Fibroblast of peridontal ligament (primary cell): Measurements from ENCODE around the gene ZNF282.
A peak's percentile ranks its signal among the peaks of the same experiment; 100 is the strongest.

Experiments used
- DNase-seq: peaks from one replicate; pipeline ENCODE4 v3.0.0-alpha.2; 2010; ENCODE audit errors: extremely low read depth

ZNF282 gene

DNA sequence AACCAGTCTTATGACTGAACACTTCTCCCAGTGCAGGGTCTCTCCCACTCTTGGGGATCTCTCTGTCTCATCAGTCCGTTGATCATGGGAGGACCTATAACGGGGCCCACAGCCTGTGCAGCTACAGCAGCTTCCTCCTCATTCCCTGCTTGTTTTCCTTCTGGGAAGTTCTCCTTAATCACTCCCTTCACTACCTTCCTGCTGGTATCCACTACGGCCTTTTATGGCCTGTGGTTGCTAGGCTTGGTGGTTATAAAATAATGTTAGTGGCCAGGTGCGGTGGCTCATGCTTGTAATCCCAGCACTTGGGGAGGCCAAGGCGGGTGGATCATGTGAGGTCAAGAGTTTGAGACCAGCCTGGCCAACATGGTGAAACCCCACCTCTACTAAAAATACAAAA lies 3.5 kb upstream of the ZNF282 start:
- DNase-seq, result no peak

DNA sequence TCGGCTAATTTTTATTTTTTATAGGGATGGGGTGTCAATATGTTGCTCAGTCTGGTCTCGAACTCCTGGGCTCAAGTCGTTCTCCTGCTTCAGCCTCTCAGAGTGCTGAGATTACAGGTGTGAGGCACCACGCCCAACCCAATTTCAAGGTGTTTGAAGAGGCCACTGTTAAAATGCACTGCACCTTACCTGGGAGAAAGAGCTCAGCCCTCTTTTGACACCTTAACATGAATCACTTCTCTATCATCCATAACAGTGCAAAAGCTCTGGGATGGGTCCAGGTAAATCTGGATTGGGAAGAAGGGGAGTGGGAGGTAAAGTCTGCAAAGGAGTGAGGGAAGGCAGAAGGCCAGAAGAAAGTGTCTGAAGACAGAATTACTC lies 557 bp upstream of the ZNF282 start:
- no peak for DNase-seq

DNA sequence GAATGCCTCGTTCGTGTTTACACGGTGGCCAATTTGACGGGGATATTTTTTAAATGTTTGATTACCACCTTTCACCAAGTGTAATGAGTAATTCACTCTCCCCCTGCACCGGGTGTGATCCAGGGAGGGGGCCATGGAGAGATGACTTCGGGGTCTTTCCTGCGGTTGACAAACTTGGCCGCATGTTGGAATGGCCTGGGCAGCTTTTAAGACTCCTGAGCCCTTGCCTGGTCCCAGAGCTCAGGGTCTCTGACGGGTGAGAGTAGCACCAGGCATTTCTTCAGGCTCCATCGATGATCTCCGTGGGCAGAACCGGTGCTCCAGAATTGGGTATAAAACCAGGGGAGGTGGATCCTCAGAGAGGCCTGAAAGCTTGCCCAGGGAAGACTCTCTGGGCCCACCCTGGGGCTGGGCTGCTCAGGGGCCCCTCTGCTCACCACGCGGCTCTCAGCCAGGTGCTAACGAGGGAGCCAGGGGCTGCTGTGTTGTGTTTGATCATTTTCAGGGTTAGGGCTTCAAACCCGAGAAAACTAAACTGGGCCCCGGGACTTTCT lies 882 bp downstream of the ZNF282 start:
- DNase-seq, result no peak

DNA sequence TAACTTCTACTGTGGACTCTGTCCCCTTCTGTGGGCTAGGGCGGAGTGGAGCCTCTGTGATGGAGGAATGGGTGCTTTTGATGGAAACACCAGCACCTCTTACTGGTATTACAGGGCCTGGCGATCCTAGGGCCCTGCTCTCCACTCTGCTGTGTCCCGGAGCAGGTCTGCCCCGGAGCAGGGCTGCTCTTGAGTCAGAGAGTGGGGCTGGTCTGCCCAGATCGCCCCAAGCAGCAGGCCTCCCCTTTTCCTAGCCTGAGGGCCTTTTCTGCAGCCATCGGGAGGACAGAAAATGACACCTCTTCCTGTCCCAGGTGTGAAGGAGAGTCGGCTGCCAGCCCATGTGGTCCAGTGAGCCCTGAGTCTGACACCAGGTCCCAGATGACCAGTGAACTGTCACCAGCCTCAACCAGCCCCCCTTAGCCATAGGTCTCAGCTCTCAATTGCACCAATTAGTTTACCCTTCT lies 1.4 kb downstream of the ZNF282 start:
- no peak for DNase-seq

DNA sequence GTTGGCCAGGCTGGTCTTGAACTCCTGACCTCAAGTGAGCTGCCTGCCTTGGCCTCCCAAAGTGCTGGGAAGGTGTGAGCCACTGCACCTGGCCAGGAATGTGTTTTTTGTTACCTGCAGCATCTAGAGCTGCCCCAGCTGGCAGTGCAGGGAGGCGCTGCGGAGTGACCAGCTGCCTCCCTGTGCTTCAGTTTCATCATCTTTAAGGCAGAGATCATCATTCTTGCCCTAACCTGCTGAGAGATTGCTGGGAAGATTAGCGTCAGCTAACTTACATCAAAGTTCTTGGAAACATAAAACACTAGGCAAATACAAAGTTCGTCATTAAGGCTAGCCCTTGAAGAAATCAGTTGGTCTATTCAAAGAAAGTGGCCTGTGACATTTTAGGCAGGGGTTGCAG lies 2.3 kb downstream of the ZNF282 start:
- no peak for DNase-seq

DNA sequence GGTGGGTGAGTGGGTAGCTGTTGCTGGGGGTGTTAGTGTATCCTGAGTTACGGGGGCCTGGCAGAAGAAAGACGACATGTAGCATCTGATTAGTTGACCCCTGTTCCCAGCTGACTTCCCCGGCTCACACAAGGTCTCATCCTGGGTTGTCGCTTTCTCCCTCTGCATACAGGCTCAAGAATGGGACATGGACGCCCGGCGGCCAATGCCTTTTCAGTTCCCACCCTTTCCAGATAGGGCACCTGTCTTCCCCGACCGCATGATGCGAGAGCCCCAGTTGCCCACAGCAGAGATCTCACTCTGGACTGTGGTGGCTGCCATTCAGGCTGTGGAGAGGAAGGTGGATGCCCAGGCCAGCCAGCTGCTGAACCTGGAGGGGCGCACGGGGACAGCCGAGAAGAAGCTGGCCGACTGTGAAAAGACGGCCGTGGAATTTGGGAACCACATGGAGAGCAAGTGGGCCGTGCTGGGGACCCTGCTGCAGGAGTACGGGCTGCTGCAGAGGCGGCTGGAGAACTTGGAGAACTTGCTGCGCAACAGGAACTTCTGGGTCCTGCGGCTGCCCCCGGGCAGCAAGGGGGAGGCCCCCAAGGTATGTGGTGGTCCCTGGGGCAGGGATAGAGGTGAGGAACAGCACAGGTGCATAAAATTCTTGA lies 2.9 kb downstream of the ZNF282 start:
- no peak for DNase-seq

DNA sequence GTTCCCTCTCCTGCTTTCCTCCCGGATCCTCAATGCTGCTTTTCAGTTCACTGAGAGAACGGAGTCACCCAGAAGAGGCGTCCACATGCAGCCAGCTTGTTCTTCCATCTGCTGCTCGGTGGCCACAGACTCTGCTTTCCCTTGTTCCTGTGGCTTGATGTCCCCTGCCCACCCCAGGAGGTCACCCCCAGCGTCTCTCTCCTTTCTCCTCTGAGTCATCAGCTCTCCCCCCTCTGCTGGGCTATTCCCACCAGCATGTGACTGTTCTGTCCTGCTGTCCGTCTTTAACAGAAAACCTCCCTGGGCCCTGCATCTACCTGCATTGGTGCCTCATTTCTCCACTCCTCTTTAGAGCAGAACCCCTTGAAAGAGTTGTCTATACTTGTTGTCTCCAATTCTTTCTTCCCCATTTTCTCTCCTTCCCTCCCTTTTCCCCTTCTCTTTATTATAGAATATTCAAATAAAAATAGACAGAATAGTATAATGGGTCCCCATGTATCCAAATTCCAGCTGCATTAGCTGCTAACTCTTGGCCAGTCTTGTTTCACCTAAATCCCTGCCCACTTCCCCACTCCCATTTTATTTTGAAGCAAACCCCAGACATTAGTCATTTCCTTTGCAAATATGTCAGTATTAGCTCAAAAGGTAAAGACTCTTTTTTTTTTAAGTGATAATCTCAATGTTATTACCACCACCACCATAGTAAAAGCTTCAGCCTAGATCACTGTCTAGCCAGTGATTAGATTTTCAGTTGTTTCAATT lies 4.1 kb downstream of the ZNF282 start:
- DNase-seq, result no peak

DNA sequence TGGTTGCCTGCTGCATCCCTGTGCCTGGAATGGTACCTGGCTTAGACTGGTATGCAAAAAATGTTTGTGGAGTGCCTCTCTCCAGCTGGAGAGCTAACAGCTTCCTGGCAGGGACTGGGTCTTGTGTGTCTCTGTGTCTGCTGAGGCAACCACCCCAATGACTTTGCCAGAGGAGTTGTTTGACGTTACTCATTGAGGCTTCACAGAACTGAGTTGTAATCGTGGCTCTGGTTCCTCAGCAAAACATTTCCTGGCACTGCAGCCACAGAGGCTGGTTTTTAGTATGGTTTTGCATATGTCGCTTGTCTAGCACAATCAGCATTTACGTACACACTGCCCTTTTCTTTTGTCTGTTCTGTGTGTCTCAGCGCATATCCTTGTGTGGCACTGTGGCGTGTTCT lies 7.5 kb downstream of the ZNF282 start:
- no peak for DNase-seq

DNA sequence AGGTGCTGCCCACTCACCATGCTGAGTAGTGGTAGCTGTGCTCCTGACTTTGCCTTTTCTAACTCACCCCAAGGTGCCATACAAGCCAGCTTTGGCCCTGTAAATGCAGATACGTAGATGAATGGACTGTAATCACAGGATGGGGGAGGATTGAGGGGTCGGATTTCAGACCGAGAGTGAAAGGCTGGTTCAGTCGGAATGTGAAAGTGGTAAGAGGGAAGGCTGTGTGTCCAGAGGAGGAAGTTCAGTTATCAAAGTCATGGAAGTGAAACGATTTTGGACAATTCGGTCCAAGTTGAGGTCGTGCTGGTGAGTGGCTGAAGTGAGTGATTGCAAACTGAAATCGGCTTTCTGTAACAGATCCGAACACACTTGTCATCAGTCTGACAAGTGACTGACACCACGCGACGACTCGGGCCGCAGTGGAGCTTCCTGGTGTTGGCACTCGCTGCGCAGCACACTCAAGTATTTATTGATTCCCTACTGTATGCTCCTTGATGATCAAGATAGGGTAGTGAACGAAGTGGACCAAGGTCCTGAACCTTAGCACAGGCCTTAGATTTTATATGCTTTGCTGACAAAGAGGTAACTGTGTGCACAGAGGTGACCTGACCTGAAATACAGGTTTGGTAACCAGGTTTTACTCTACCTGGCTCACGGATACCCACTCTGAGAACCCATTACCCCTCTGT lies 10.5 kb downstream of the ZNF282 start:
- DNase-seq, result no peak

DNA sequence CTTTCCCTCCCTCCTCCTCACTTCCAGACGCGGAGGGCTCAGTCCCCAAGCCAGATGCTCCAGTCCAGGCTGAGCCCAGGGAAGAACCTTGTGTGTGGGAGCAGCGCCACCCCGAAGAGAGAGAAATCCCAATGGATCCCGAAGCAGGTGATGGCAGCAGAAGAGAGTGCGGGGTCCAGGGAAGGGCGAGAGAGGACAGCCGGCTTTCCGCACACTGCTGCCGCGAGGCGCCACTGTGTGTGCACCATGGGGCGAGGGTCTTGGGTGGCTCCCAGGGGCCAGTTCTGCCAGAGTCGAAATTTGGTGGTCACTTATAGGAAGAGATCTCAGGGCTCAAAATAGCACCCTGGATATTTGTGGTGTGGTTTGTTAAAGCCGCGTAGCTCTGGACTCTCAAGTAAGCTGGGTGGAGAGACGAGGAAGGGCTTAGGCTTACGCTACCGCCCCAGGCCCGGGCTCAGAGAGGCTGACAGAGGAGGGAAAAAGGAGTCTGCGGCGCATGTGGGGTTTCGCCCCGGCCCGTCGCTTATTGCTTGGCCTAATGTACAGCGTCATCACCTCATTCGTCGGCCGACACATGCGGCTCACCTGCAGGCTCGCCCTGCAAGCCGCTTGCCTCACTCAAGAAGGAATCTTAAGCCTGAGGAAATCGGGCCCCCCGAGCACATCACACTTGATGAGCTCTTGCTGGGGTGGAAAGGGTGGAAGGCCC lies 12.1 kb downstream of the ZNF282 start:
- no peak for DNase-seq

DNA sequence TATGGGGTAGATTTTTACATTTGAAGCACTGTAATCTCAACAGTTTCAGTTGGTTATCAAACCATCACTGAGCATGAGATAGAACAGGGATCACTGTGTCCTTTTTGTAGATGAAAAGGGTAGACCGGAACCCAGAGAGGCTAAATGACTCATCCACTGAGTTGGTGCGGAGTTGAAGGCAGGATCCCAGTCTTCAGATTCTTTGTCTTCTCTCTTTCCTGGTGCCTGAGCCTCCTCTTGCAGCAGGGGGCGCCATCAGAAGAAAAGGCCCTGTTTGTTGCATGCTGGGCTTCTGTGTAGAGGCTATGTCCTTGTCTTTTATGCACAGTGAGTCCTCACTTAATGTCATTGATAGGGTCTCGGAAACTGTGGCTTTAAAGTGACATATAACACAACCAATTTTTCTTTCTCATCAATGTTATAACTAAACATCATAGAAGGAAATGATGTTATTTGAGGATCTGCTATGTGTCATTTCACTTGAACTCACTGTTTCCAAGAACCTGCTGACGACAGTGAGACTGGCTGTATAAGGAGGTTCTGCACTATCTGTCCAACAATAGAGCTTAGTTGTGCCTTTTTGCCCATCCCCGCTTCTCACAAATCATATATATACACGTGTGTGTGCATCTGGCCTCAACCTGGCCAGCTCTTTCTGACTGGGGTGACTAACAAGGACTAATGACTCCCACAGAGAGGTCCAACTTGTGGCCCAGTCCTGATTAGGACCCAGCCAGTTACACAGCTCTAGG lies 14.3 kb downstream of the ZNF282 start:
- no peak for DNase-seq

DNA sequence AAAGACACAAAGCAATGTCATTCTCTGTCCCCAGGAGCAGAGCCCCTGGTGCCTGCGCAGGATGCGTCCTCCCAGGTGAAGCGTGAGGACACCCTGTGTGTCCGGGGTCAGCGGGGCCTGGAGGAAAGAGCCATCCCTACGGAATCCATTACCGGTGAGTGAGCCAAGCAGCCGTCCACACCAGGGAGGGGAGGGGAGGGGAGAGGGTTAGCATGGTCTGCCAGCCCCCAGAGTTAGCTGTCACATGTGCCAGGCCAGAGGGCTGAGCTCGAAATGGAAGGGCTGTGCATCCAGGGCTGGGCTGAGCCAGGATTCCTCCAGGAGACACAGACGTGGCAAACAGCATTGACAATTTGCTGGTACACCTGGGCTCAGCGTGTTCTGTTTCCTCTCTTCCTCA lies 15.2 kb downstream of the ZNF282 start:
- no peak for DNase-seq

DNA sequence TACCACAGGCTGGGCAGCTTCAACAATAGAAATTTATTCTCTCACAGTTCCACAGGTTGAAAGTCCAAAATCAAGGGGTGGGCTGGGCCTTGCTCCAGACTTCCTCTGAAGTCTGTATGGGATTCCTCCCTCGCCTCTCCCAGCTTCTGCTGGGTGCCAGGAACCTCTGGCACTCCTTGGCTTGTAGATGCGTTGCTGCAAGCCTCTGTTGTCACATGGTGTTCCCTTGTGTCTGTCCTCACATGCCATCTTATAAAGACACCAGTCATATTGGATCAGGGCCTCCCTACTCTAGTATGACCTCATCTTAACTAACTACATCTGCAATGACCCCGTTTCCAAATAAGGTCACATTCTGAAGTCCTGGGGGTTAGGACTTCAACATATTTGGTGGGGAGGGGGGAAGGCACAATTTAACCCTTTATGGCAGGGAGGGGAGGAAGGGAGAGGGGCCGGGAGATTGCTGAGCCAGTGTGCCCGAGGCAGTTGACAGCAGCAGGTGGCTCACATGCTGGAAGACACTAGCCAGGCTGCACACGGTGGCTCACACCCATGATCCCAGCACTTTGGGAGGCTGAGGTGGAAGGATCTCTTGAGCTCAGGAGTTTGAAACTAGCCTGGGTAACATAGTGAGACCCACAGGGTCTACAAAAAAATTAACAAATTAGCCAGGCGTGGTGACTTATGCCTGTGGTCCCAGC lies 18.8 kb downstream of the ZNF282 start:
- no peak for DNase-seq

DNA sequence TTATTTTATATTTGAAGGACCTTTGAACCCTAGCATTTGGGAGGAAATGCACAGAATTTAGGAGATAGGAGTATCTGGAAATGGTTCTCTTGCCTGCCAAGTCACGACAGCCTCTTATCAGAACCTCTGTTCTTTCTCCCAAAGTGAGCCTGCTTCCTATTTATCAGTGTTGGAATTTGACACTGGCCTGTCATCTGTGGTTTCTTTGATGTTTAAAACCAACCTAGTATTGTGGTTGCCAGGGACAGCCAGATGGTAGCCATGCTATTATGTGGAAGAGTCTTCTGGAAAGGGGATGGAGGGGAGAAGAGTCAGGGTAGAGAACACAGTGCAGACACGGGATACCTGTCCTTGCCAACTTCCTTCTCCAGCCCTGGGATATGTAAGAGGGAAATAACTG lies 21.1 kb downstream of the ZNF282 start:
- no peak for DNase-seq

DNA sequence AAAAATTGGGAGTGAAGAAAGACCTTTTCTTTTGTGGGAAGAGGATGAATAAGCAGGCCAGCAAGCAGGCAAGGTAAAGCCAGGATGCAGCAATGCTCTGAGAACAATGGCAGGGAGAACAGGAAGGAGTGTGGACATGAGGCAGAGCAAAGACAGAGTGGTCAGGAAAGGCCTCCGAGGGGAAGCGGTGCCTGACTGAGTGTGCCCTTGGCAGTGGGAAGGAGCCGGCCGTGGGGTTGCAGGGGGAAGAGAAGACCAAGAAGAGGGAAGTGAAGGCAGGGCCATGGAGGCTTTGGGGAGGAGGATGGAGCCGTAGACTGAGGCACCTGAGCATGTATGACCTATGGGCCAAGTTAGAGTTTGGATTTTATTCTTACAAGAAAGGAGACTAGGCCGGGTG lies 22.2 kb downstream of the ZNF282 start:
- DNase-seq, result no peak

DNA sequence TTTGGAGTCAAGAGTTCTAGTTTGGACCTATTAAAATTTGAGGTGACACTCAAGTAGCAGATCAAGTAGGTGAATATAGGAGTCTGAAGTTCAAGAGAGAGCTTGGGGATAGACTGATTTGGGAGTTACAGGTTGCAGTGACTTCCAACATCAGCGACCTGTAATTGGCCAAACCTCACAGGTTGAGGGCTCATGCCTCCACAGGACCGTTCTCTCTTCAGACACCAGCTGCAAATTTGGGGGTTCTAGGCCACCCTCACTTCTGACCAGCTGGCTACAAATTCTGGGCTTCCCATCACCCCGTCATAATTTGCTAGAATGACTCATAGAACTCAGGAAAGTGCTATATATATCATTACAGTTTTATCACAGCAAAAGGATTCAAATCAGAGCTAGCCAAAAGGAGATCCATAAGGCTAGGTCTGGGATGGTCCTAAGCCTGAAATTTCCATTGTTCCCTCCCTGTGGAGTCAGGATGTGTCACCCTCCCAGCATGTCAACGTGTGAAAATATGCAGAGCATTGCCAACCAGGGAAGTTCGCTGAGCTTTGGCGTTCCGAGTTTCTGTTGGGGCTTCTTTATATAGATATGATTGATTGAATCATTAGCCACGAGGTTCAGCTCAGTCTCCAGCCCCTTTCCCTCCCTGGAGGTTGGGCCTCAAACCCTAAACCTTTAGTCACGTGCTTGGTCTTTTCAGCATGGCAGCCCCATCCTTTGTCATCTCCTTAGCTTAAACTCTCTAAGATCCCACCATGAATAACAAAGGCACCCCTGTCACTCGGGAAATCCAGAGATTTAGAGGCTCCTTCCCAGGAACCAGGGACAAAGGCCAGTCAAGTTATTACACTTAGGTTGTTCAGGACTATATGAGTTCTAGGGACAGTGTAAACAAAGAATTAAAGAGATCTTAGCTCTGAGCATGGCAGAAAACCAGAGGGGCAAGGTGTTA lies 23.4 kb downstream of the ZNF282 start:
- DNase-seq, result no peak

DNA sequence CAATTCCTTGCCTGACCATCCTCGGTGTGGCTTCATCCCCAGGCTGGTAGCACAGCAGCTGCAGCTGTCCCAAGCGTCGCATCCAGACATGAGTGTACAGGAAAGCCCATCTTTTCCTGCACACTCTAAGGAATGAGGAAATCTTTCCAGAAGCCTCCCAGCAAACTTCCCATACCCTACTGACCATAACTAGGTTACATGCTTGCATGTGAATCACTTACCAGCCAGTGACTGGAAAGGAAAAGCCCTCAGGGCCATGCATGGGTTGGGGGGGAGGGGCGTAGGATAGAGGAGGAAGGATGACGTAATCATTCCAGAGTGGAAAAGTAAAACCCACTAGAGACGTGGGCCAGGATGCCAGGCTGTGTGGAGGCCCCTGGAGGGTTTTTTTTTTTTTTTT lies 25.2 kb downstream of the ZNF282 start:
- DNase-seq, result peak; percentile 44

DNA sequence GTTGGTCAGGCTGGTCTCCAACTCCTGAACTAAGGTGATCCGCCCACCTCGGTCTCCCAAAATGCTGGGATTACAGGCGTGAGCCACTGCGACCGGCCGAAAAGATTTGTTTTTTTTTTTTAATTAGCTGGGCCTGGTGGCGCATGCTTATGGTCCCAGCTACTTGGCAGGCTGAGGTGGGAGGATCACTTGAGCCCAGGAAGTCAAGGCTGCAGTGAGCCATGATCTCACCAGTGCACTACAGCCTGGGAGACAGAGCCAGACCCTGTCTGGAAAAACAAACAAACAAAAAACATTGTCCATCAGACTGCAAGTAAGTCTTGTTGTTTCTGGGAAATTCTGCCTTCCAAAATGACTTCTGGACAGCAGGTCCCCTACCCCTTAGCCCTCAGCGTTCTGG lies 27.8 kb downstream of the ZNF282 start:
- DNase-seq, result no peak

DNA sequence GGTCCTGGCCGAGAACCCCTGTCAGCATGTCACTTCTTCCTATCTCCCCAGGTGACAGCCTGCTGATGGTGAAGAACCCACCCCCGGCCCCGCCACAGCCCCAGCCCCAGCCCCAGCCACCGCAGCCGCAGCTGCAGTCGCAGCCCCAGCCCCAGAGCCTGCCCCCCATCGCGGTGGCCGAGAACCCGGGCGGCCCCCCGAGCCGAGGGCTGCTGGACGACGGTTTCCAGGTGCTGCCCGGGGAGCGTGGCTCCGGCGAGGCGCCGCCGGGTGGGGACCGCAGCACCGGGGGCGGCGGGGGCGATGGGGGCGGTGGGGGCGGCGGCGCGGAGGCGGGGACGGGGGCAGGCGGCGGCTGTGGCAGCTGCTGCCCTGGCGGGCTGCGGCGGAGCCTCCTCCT lies 28.4 kb downstream of the ZNF282 start:
- DNase-seq, result no peak

DNA sequence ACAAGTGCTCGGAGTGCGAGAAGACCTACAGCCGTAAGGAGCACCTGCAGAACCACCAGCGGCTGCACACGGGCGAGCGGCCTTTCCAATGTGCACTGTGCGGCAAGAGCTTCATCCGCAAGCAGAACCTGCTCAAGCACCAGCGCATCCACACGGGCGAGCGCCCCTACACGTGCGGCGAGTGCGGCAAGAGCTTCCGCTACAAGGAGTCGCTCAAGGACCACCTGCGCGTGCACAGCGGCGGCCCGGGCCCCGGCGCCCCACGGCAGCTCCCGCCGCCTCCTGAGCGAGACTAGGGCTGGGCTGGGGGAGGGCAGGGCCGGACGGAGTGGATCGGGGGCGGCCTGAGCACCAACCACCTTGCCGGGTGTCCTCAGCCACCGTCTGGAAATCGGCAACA lies 29.0 kb downstream of the ZNF282 start:
- DNase-seq, result no peak
